SK-N-SH (cell line): ENCODE data around the gene TRAPPC12. TPM values are rescaled to one million over a fixed set of nuclear protein-coding genes. Genes with fewer than 3 reads are reported as not detected.

Experiments used
- CTCF ChIA-PET: fragments of 300-600, 350-600 bp; formaldehyde crosslinking; extraction: SDS; loops from one replicate; lab custom pipeline; 2021; lab: Yijun Ruan, JAX
- POLR2A ChIA-PET: fragments of 350-600 bp; sonication (Branson Sonifier 250); formaldehyde crosslinking; extraction: SDS; loops from one replicate; lab custom pipeline; 2020; ENCODE audit warnings: antibody characterized with exemption, inconsistent platforms; lab: Yijun Ruan, JAX
- DNase-seq: peaks from one replicate; pipeline ENCODE4 v3.0.0; 2012
- H2AFZ ChIP-seq: fragments of 200-600 bp; sonication (generic); 2 replicates; pipeline ENCODE4 v1.8.1; 2016; ENCODE audit warnings: antibody characterized with exemption, mild to moderate bottlenecking, low read depth
- H3F3A ChIP-seq: fragments of 200-600 bp; sonication (generic); replicated peaks from 2 replicates; pipeline ENCODE3; 2016; ENCODE audit warnings: antibody characterized with exemption, mild to moderate bottlenecking; ENCODE audit not compliant: insufficient read depth
- H3K27ac ChIP-seq, 2 experiments: fragments of 200-500 bp in 1 of 2; fragments of 200-600 bp in 1 of 2; sonication (Bioruptor generic) in 1 of 2; sonication (generic), shearing (Covaris generic) in 1 of 2; 2 replicates each; pipeline versions ENCODE4 v1.5.1 to v1.6.1; 2014 to 2016; ENCODE audit warnings: low read depth in 2 of 2, inconsistent platforms in 1 of 2, low read length in 1 of 2, mild to moderate bottlenecking in 1 of 2, mixed read lengths in 1 of 2
- H3K27me3 ChIP-seq: fragments of 200-600 bp; sonication (generic), shearing (Covaris generic); 2 replicates; pipeline ENCODE4 v1.6.1; 2016; ENCODE audit warnings: mixed run types; ENCODE audit not compliant: insufficient read depth
- H3K36me3 ChIP-seq, 2 experiments: fragments of 200-500 bp in 1 of 2; fragments of 200-600 bp in 1 of 2; sonication (Bioruptor generic) in 1 of 2; sonication (generic) in 1 of 2; replicated peaks in 1 of 2; 2 replicates each; pipeline versions ENCODE3 to v1.5.1; 2014 to 2016; ENCODE audit warnings: low read length in 1 of 2, mild to moderate bottlenecking in 1 of 2; ENCODE audit not compliant: insufficient read depth in 2 of 2, control insufficient read depth in 1 of 2
- H3K4me1 ChIP-seq, 2 experiments: fragments of 200-500 bp in 1 of 2; fragments of 200-600 bp in 1 of 2; sonication (Bioruptor generic) in 1 of 2; sonication (generic), shearing (Covaris generic) in 1 of 2; 2 replicates each; pipeline versions ENCODE4 v1.5.1 to v1.6.1; 2014 to 2016; ENCODE audit warnings: low read depth in 1 of 2, low read length in 1 of 2, mixed run types in 1 of 2; ENCODE audit not compliant: insufficient read depth in 2 of 2, control insufficient read depth in 1 of 2
- H3K4me2 ChIP-seq: fragments of 200-600 bp; sonication (generic), shearing (Covaris generic); 2 replicates; pipeline ENCODE4 v1.6.1; 2017; ENCODE audit warnings: mixed run types
- H3K4me3 ChIP-seq, 2 experiments: fragments of 200-500 bp in 1 of 2; fragments of 200-600 bp in 1 of 2; sonication (Bioruptor generic) in 1 of 2; sonication (generic), shearing (Covaris generic) in 1 of 2; 2 replicates each; pipeline versions ENCODE4 v1.5.1 to v1.8.1; 2014 to 2016; ENCODE audit warnings: low read depth in 2 of 2, inconsistent platforms in 1 of 2, low read length in 1 of 2, mild to moderate bottlenecking in 1 of 2, mixed read lengths in 1 of 2, moderate library complexity in 1 of 2
- H3K79me2 ChIP-seq: fragments of 200-600 bp; sonication (generic); 2 replicates; pipeline ENCODE4 v1.8.1; 2017; ENCODE audit warnings: mild to moderate bottlenecking; ENCODE audit not compliant: insufficient read depth
- H3K9ac ChIP-seq: fragments of 200-600 bp; sonication (generic); 2 replicates; pipeline ENCODE4 v1.6.1; 2017; ENCODE audit warnings: mixed run types
- H3K9me2 ChIP-seq: fragments of 200-600 bp; sonication (generic); 2 replicates; pipeline ENCODE4 v1.6.1; 2017; ENCODE audit warnings: mixed run types
- H3K9me3 ChIP-seq: fragments of 200-600 bp; sonication (generic); 2 replicates; pipeline ENCODE4 v1.6.1; 2017; ENCODE audit warnings: mixed run types, mild to moderate bottlenecking, moderate library complexity
- H4K20me1 ChIP-seq: fragments of 200-600 bp; sonication (generic); 2 replicates; pipeline ENCODE4 v1.6.1; 2017; ENCODE audit warnings: mild to moderate bottlenecking, mixed run types; ENCODE audit not compliant: insufficient read depth
- EP300 ChIP-seq, 2 experiments: IDR thresholded peaks; 2 replicates each; pipeline versions ENCODE4 v1.4.0 to v1.6.1; 2012; ENCODE audit warnings: borderline replicate concordance in 1 of 2, low read depth in 1 of 2, low read length in 1 of 2
- EZH2phosphoT487 ChIP-seq: fragments of 200-600 bp; sonication (generic); IDR thresholded peaks from 2 replicates; pipeline ENCODE4 v1.6.1; 2017; ENCODE audit warnings: low read depth, mixed run types, mild to moderate bottlenecking, antibody characterized with exemption, moderate library complexity, borderline replicate concordance
- FOXM1 ChIP-seq: IDR thresholded peaks from 2 replicates; pipeline ENCODE4 v1.4.0; 2012; ENCODE audit warnings: low read depth, mild to moderate bottlenecking
- JUND ChIP-seq: IDR thresholded peaks from 2 replicates; pipeline ENCODE4 v1.4.0; 2012
- MEF2A ChIP-seq: IDR thresholded peaks from 2 replicates; pipeline ENCODE4 v1.4.0; 2012; ENCODE audit warnings: low read depth, borderline replicate concordance
- MXI1 ChIP-seq: IDR thresholded peaks from 2 replicates; pipeline ENCODE4 v1.6.1; 2012; ENCODE audit warnings: mild to moderate bottlenecking, low read depth, low read length, improper control_type of control experiment
- RAD21 ChIP-seq: IDR thresholded peaks from 2 replicates; pipeline ENCODE4 v1.6.1; 2012; ENCODE audit warnings: mild to moderate bottlenecking, low read length
- RFX5 ChIP-seq: IDR thresholded peaks from 2 replicates; pipeline ENCODE4 v1.6.1; 2012; ENCODE audit warnings: mild to moderate bottlenecking, improper control_type of control experiment, low read length
- RXRA ChIP-seq: IDR thresholded peaks from 2 replicates; pipeline ENCODE4 v1.4.0; 2012; ENCODE audit warnings: low read depth, mild to moderate bottlenecking, borderline replicate concordance
- WGBS: methylation state at CpG from one replicate; pipeline ENCODE4 v1.1.6; 2017; ENCODE audit warnings: low lambda C conversion rate; 5-methylcytosine and 5-hydroxymethylcytosine counted together
- polyA plus RNA-seq, 3 experiments: library from polyadenylated mRNA; depleted of rRNA; stranded (reverse); fragments of >200 nt; gene quantifications; 2 replicates each; pipeline ENCODE4 v1.2.3, GENCODE V29; 2012
- TF ChIP-seq, protein P1 (sequence below): IDR thresholded peaks from 2 replicates; pipeline ENCODE4; 2012
- TF ChIP-seq, protein P2 (sequence below): IDR thresholded peaks from 2 replicates; pipeline ENCODE4 v1.4.0; 2012; ENCODE audit warnings: low read depth

The TRAPPC12 gene
- polyA plus RNA-seq, 1 of the 3 experiments (the other 2 are of a cell fraction), result 83.3 TPM

DNA sequence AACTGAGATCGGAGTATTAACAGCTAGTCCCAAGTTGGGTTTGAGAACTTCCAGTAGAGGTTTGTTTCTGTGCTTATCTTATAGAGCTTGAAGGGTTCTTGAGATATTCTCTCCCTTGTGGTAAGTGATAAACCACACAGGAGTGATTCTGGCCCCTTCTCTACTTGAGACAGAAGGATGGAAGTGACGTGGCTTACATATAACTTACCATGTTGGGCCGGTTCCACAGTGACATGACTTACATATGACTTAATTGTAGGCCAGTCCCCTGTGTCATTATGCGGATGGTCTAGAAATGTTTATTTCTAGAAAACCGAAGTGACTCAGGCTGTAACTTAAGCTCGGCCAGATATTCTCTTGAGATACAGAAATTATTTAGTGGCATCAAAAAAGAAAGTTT is 62.7 kb downstream of the TRAPPC12 start:
- TF ChIP-seq, protein P1, sequence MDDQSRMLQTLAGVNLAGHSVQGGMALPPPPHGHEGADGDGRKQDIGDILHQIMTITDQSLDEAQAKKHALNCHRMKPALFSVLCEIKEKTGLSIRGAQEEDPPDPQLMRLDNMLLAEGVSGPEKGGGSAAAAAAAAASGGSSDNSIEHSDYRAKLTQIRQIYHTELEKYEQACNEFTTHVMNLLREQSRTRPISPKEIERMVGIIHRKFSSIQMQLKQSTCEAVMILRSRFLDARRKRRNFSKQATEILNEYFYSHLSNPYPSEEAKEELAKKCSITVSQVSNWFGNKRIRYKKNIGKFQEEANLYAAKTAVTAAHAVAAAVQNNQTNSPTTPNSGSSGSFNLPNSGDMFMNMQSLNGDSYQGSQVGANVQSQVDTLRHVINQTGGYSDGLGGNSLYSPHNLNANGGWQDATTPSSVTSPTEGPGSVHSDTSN, result no peak
- TF ChIP-seq, protein P2, sequence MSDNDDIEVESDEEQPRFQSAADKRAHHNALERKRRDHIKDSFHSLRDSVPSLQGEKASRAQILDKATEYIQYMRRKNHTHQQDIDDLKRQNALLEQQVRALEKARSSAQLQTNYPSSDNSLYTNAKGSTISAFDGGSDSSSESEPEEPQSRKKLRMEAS, result no peak
- TF ChIP-seq EP300 (IDR thresholded peaks at IDR 0.05; ENCODE audit: borderline replicate concordance in 1 of 2, low read depth in 1 of 2, low read length in 1 of 2) (no peak), FOXM1 (no peak), EZH2phosphoT487 (no peak), RFX5 (no peak), MEF2A (no peak)
- TF ChIP-seq, all 33 proteins: peak for 0
- H3K9ac ChIP-seq, result no peak overlapping the region
- H3K79me2 ChIP-seq, result peaks cover 15% of the 10 kb centered on the region; the same call in 1 of the 2 replicates
- no peak overlapping the region for H3K4me3 ChIP-seq
- H3K4me2 ChIP-seq, result no peak overlapping the region
- H3K27me3 ChIP-seq, result no peaks in the 10 kb centered on the region
- 94% methylated on average over 6 of the region's 6 CpGs for WGBS
- no peaks in the 10 kb centered on the region for H3K9me3 ChIP-seq
- H3K9me2 ChIP-seq, result no peaks in the 10 kb centered on the region
- no peaks in the 10 kb centered on the region for H3F3A ChIP-seq
- ChIA-PET CTCF (interaction anchor here (0.8 to 7.9 kb wide), 8 partner anchors 8 to 209 kb away, joined by 3 to 49 read pairs (median 4); no protein-coding TSS in a partner anchor), POLR2A (interaction anchor here (1.2 kb wide), 1 partner anchor 162 kb away, joined by 4 read pairs; no protein-coding TSS in a partner anchor)
- H2AFZ ChIP-seq, result no peak overlapping the region
- peaks cover 0 to under 1% of the 10 kb centered on the region in 2 experiments; a peak in 2 of 4 replicates for H3K4me1 ChIP-seq
- no peaks in the 10 kb centered on the region for H4K20me1 ChIP-seq
- DNase-seq, result no peak
- no peak overlapping the region for H3K27ac ChIP-seq
- H3K36me3 ChIP-seq, result peaks cover 21 to 50% of the 10 kb centered on the region in 2 experiments

DNA sequence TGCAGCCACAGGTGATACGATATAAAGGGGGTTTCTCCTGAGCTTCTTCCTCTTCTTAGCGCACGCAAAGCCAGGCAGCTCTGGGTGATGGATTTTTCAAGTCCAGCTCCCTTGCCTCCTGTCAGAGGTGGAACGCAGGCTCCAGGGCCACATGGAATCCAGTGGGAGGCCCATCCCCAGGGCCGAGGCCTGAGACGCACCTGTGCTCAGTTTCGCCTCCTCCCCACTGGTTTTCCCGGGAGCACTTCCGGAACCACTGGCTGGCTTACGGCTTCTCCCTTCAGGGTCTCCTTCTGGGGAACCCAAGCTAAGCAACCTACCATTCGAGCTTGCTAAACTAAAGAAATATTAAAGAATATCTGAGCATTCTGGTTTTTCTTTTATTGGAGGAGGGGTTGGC is 63.6 kb downstream of the TRAPPC12 start:
- Histone ChIP-seq H3K9me2 (no peaks in the 10 kb centered on the region), H2AFZ (no peak overlapping the region), H3K4me2 (no peak overlapping the region), H3K9me3 (no peaks in the 10 kb centered on the region), H3K27ac (no peak overlapping the region; a peak in 1 of 4 replicates), H3K27me3 (no peaks in the 10 kb centered on the region), H3K79me2 (peaks cover 15% of the 10 kb centered on the region; the same call in 1 of the 2 replicates), H3K4me1 (peaks cover 0 to 10% of the 10 kb centered on the region in 2 experiments; a peak in 2 of 4 replicates), H3K9ac (no peak overlapping the region), H3F3A (no peaks in the 10 kb centered on the region), H3K36me3 (peaks cover 27 to 57% of the 10 kb centered on the region in 2 experiments), H4K20me1 (no peaks in the 10 kb centered on the region), H3K4me3 (no peak overlapping the region)
- no peak for DNase-seq
- CTCF ChIA-PET, result interaction anchor here (1.0 to 7.9 kb wide), 8 partner anchors 9 to 1588 kb away, joined by 3 to 49 read pairs (median 4); no protein-coding TSS in a partner anchor
- POLR2A ChIA-PET, result interaction anchor here (1.2 kb wide), 1 partner anchor 161 kb away, joined by 4 read pairs; no protein-coding TSS in a partner anchor
- 97% methylated on average over 11 of the region's 11 CpGs for WGBS
- no peak for TF ChIP-seq JUND
- TF ChIP-seq RXRA, result no peak
- no peak for TF ChIP-seq RAD21
- TF ChIP-seq MXI1, result no peak
